Stimulated activated CD8-positive, alpha-beta memory T cell treated with anti-CD3 and anti-CD28 coated beads, Interleukin-4, amount 100 ng/mL, for 4 hours (primary cell): ENCODE measurements around the gene LRRC18.

Source experiments
- DNase-seq, 2 donors: peaks; one replicate each; pipeline ENCODE4 v3.0.0-alpha.2; 2020; ENCODE audit warnings: low read depth in 2 of 2, low spot score in 1 of 2

The LRRC18 gene

DNA sequence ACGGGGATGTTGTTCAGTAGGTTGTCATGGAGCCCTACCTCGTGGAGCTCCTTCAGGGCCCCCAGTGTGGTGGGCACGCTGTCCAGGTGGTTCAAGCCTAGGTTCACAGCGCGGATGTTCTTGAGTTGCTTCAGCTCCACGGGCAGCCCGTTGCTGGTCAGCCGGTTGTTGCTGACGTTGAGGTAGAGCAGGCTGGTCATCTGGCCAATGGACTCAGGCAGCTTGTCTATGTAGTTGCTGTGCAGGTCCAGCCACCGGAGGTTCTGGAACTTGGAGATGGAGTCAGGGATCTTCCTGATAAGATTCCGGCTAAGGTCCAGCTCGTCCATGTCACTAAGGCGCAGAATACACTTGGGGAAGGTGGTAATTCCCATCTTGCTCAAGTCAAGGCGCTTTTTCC is 26.0 kb downstream of the LRRC18 start:
- no peak for DNase-seq

DNA sequence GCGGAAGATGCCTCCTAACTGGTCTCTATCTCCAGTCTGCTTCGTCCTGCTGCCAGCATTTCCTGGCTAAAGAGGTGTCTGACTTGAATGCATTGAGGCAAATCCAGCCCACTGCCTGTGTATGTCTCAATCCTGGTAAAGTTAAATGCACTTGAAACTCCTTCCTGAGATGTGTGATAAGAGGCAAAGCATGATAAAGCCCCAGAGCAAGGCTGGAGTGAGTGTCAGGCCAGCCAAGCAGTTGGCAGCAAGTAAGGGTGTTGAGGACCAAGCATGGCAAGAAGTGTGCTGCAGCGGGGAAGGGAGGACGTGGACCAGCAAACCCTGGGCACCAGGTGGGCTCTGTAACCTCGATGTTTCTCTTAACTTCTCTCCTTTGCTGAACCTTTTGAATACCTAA is 29.1 kb downstream of the LRRC18 start:
- DNase-seq = no peak

DNA sequence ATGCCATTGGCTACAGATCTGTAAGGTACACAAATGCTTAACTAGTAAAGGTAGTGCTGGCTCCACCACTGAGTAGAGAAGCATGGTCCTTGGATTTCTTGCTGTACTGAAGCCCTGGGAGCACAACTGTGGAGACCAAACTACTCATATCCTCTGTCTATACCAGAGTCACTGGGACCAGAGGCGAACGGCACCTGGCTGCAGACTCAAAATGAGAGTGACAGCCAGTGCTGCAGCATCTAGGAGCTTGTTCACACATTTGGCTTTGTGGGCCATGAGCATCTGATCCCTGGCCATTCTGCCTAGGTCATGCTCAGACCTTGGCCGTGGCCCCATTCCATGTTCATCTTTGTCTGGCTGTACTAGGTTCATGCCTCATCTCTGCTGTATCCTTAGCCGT is 31.9 kb downstream of the LRRC18 start:
- DNase-seq = no peak

DNA sequence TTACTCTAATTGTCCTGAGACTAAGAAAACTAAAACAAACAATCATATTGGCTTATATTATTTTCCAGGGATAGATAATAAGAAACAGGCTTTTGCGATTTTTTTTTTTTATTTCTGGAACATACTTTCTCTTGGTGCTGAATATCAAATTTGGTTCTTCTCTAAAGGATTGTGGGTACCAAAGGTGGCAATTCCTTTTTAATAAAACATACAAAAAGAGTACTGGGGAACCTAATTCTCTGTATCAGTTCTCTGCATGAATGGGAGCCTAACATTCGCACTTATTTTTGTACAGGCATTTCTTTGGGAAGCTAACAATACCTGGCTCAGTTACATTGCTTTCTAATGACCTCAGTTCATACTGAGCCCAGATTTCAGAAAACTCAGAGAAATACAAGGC is 32.8 kb downstream of the LRRC18 start:
- DNase-seq = no peak

DNA sequence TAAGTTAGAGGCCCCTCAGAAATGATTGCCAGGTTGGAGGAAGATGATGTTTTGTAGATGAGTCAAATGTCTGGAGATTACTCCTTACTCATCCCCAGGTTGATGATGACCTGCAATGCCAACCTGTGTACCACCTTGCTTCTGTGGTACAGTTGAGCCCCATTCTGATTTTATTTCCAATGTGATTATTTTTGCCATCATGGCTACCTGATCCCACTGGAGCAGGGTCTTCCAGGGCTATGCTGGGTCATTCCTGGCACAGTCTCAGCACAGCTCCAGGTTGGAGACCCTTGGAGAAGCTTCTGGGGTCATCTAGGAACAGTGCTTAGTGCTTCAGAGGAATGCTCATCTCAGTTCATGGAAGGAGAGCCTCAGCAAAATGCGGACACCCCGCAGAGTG is 34.3 kb downstream of the LRRC18 start:
- no peak for DNase-seq

DNA sequence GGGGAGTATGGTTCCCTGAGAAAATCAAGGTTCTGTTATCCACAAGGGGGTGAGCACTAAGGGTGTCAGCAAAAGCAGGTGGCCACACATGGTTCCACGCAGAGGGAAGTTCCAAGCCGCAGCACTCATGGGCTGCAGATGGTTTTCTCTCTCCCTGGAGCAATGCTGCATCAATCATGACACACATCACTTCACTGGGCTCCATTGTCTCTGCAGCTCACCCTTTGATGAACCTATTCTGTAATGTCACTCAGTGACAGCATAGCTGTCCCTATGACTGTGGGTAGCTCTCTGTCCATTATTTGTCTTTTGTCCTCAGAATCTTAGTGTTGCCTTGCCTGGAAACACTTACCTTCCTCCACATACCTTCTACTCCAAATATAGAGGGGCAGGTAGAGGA is 34.8 kb downstream of the LRRC18 start:
- DNase-seq = no peak

GRCh38 chr10:48903151-48903550 is 36.5 kb downstream of the LRRC18 start:
- no peak for DNase-seq

DNA sequence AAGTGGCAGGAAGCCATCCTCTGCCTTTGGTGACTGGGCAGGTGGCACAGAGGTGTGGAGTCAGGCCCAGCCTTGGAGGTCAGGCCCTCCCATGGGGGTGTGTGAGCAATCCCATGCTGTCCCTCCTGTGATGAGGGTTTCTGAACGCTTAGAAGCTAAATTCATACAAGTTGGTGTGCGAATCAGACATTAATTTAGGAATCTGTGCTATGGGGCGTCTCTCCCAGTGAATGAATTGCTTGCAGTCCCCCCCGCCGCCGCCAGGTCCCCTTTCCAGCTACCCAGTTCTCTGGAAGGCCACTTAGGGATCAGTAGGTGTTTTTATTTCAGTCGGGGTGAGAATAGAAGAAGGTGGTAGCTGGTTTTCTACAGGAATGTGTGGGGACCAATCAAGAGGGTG is 37.5 kb downstream of the LRRC18 start:
- DNase-seq = no peak

DNA sequence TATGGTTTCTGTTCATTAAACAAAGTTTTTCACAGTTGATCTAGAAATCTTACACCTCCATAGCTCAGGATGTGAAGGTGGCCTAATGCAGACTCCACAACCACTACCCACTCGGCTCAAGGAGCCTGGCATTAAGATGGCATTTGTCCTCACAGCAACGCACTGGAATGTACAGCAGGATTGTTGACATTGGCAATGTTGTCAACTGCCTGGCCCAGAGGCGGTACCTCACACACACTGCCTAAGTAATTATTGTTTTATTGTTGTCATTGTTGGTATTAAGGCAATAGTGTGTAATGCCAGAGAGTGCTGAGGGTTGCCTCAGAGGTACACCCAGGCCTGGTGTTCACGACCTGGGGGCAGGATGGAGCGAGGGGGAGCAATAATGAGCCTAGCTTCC is 38.3 kb downstream of the LRRC18 start:
- no peak for DNase-seq

DNA sequence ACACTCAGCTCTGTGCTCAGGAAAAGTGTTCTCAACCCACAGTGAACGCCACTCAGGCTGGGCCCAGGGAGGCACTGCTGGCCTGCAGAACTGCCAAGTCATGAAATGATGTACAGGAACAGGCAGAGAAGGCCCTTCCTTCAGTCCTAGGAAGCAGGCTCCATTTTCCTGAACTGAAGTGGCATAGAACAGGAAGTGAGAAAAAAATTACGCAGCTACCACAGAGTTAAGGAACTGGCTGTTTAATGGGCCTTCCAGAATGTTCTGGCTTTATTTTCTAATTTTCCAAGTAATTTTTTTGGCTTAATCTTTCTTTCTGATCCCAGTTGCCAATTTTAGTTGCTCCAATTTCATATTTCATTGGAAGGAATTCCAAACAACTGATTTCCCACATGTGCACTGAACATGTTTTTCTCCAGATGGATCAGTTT is 39.3 kb downstream of the LRRC18 start:
- no peak for DNase-seq

DNA sequence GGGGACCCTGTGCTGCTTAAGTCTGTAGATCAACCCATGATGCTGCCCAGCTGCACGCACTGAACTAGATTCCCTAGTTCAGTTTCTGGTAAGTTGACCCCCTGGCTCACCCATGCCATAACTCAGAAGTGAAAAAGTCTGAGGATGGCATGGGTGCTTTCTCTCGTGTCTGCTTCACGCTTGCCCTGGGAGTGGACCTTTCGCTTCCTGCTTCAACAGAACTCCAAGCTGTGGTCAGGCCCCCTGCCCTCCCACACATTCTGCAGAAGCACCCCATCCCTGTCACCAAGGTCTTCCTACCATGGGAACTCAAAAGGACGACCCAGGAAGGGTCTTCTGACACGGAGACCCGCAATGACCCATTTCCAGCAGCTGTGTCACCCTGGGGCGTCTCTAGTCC is 39.9 kb downstream of the LRRC18 start:
- DNase-seq = no peak

DNA sequence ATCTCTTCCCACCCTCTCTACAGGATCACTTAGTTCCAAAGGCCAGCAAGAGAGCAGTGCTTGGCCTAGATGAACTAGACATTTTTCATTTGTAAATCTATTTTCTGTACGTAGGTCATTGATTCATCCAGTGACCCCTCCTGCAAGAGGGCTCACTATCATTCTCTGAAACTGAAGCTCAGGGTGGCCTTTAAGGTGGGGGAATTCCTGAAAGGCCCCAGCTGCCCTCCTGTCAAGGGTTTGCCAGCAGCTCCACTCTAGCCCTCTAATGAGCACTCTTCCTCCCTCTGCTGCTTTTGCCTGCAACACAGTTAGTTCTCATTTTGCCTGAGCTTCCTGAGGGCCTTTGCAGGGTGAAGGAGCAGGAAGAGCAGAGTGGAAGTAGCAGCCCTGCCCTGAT is 41.2 kb downstream of the LRRC18 start:
- DNase-seq = no peak

- no peak for DNase-seq
Observed at GRCh38 chr10:48897441-48897790, 42.2 kb downstream of the LRRC18 start.

GRCh38 chr10:48896756-48897440 is 42.7 kb downstream of the LRRC18 start:
- DNase-seq = no peak

DNA sequence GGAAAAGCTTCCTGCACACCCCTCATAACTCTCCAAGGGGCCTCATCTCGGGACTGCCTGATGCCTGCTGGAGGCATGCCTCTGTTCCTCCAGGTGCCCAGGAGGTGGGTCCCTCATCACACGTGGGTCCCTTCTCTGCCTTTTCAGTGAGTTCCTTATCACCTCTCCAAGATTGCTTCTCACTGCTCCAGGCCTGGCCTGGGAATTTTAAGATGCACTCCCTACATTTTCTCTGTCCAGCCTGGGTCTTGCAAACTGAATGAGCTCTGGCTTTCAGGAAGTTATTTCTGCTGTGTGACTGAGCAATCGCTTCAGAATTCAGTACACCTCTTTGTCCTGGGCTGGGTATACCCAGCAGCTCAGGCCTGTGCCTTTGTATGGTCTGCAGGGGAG is 43.8 kb downstream of the LRRC18 start:
- no peak for DNase-seq

GRCh38 chr10:48894911-48895802 is 44.5 kb downstream of the LRRC18 start:
- DNase-seq = no peak

DNA sequence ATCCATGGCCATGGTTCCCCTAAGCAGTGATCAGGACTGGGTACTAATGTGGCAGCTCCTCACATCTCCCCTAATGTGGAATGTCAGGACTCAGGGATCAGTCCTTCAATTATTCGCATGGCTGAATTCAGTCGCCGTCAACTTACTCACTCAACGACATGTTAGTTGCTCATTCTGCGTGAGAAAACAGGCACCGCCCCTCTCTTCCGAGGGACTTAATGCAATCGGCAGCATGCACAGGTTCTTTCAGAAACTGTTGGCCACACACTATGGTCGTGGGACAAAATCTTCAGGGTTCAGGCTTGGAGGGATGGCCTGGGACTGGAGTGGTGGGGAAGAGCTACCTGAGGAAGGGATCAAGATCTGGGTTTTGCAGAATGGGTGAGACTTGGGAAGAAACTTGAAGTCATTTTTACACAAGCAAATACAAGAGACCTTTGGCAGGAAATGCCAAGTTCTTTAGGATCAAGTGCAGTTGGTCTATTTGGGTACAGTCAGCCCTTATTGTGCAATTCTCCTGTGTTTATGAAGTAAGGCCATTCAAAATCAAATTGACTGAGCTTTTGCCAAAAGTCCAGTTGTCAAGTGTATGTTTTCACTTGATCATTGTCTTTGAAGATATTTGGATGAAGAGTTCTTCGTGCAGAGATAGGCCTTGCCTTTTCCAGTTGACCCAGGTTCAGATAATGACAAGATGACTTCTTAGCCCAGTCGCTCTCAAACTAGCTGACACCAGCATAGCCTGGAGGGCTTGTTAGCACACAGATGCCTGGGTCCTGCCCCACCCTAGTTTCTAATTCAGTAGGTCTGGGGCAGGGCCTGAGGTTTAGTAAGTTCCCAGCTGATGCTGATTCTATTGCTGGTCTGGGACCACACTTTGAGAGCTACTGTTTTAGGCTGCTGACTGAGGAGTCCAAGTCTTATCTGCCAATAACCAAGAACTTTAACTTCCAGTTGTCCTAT is 48.5 kb downstream of the LRRC18 start:
- DNase-seq = no peak

- no peak for DNase-seq
Observed at GRCh38 chr10:48887982-48888381, 51.7 kb downstream of the LRRC18 start.

- no peak for DNase-seq
Observed at GRCh38 chr10:48885376-48885775, 54.3 kb downstream of the LRRC18 start.

- no peak for DNase-seq
Observed at GRCh38 chr10:48884179-48885045, 55.2 kb downstream of the LRRC18 start.

- no peak for DNase-seq
Observed at GRCh38 chr10:48883701-48884100, 55.9 kb downstream of the LRRC18 start.
